ENCODE measurements around the gene KRCC1.

KRCC1 gene

DNA sequence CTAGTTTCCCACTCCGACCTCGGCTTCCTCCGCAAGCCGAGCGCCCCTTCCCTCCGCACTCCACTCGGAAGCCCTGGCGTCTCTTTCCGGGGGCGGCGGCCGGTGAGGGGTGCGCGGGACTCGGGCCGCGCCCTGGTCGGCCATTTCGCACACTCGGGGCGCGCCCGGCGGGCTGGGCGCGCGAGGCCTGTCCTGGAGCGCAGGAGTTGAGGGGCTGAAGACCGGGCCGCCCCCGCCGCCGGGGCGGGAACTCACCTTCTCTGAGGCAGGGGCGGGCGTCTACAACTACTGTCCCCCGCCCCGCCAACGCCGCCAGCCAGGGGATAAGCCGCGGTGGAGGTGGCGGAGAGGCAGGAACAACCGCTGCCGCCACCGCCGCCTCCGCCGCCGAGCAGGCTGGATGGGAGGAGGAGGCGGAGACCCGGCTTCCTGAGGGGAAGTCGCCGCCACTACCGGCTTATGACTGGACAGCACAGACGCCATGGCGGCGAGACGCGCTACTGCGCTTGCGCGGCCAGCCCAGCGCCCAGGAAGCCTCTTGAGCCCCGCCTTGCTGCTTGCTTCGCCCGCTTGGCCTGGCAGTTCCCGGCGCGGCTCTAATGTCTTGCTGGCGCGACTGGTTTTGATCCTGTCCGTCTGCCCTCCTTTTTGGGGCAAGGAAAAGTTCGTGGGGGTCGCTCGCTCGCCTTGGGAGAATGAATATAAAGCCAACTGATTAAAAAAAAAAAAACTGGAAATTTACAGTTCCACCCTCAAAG is at the start of gene KRCC1:
Gene KRCC1, minus strand, starts transcription at position 413 of the 758 bp plus-strand sequence. CDS start 27,220 bp downstream, outside the sequence.
- DNase-seq (ENCODE audit: low spot score) = peak; percentile 96

- DNase-seq (ENCODE audit: low spot score) = no peak
Observed at GRCh38 chr2:88100489-88100858, 44.9 kb upstream of the KRCC1 start.

- no peak for DNase-seq (ENCODE audit: low spot score)
Observed at GRCh38 chr2:88099798-88100488, 44.4 kb upstream of the KRCC1 start.

- no peak for DNase-seq (ENCODE audit: low spot score)
Observed at GRCh38 chr2:88098558-88098900, 42.9 kb upstream of the KRCC1 start.

GRCh38 chr2:88097891-88098557 is 42.4 kb upstream of the KRCC1 start:
- no peak for DNase-seq (ENCODE audit: low spot score)

DNA sequence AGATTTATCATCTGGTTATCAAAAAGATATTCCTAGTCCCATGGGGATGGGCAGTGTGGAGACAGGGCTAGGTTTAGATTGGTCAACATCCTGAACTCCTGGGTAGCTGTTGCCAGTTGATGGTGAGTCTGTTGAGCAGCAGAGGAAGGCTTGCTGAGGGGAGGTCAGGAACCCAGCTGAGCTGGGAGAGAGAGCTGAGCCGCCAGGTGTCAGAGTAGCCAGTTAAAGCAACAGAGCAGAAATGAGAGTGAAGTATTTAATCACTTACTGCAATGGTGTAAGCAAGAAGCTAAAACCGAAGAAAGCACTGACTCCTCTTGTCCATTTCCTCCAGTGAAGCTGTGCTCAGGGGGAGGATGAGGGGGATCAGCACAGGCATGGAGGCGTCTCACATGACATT is 41.6 kb upstream of the KRCC1 start:
- no peak for DNase-seq (ENCODE audit: low spot score)

DNA sequence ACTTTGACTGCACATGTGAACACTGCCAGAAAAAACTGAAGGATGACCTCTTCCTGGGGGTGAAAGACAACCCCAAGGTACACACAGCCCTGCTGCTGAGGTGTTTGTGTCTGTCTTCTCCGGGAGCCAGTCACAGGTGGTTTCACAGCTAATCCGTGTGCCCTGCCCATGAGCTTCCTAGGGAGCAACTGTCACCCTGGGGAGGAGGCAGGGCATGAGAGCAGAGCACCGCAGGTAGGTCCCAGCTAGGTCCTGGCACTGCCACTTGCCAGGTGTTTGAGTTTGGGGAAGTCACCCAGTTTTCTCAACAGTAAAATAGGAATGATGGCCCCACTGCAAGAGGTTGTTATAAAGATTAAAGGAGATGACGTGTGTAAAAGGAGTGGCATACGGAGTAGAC is 41.1 kb upstream of the KRCC1 start:
- no peak for DNase-seq (ENCODE audit: low spot score)

- no peak for DNase-seq (ENCODE audit: low spot score)
Observed at GRCh38 chr2:88095022-88095421, 39.4 kb upstream of the KRCC1 start.

GRCh38 chr2:88092773-88093172 is 37.2 kb upstream of the KRCC1 start:
- DNase-seq (ENCODE audit: low spot score) = no peak

- no peak for DNase-seq (ENCODE audit: low spot score)
Observed at GRCh38 chr2:88091943-88092342, 36.4 kb upstream of the KRCC1 start.

DNA sequence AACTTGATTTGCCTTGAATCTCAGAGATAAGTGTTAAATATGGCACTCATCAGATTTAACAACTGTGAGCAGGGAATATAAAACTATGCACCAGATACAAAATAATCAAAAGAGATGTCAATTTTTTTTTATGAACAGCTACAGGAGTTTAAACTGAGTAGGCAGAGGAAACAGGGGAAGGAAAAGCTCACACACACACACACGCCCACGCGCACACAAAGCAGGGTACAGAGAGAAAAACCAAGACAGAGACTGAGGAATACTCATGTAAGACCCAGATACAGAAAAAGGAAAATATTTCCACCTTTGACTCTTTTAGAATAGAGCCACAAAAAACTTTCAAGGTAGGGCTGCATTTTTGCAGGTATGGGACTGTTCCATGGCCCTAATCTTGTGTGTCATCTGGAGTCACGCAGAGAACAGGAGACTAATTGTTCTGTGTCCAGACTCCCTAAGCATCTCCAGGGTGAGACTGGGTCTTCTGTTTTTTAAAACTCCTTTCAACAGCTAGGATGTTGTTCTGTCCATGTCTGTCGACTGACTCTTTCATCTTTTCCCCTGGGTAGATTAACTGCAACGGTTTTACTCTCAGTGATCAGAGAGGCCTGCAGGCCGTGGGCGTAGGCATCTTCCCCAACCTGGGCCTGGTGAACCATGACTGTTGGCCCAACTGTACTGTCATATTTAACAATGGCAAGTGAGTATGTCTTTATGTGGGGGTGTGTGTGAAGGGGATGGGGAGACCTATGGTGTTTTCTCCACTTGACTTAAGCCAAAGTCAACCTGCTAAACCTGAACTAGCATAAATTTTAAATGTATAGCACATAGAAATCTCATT is 35.1 kb upstream of the KRCC1 start:
- DNase-seq (ENCODE audit: low spot score) = no peak

GRCh38 chr2:88088999-88089398 is 33.4 kb upstream of the KRCC1 start:
- no peak for DNase-seq (ENCODE audit: low spot score)

GRCh38 chr2:88087763-88088162 is 32.2 kb upstream of the KRCC1 start:
- no peak for DNase-seq (ENCODE audit: low spot score)

DNA sequence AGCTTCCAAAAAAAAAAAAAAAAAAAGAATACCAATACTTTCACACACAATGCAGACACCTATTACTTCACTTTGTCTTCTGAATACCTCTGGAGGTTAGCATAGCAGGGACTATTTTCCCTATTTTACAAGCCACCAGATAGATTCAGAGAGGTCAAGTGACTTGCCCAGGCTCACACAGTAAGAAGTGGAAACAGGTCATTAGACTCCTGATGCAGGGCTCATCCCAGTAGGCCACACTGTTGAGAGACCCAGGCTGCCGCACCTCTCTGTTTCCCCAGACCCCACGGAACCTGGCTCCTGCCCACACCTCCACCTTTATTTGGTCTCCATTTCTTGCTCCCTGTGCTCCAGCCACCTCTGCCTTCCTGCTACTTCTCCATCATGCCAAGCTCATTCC is 31.5 kb upstream of the KRCC1 start:
- no peak for DNase-seq (ENCODE audit: low spot score)

DNA sequence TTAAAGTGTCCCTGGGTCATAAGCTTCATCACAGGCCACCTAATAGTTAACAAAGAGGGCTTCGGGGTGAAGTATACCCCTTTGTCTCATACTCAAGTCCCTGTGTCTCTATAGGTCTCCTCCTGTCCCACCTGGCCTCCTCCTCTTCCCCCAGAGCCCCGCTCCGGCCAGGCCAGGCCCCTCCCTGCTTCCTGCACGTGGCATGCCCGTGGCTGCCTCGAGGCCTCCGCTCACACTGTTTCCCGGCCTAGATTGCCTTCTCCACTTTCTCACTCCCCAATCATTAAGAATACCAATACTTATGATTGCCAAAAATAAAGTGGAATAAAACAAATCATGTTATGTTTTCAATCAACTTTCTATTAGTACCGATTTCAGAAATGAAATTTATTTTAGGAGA is 30.8 kb upstream of the KRCC1 start:
- no peak for DNase-seq (ENCODE audit: low spot score)

DNA sequence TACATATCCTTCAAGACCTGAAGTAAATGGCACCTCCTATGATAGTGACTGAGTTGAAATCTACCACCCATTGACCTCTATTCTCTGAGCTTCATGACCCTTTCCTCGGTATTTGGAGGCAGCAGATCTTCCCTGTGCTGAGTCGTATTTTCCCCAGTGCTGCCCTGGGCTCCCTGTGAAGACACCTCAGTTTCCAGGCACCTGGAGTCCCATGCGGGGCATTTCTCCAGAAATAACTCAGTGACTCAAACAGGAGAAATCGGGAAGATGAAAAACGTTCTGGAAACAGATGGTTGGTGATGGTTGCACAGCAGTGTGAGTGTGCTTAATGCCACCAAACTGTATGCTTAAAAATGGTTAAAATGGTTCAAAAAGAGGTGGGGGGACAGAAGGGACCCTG is 30.0 kb upstream of the KRCC1 start:
- no peak for DNase-seq (ENCODE audit: low spot score)

DNA sequence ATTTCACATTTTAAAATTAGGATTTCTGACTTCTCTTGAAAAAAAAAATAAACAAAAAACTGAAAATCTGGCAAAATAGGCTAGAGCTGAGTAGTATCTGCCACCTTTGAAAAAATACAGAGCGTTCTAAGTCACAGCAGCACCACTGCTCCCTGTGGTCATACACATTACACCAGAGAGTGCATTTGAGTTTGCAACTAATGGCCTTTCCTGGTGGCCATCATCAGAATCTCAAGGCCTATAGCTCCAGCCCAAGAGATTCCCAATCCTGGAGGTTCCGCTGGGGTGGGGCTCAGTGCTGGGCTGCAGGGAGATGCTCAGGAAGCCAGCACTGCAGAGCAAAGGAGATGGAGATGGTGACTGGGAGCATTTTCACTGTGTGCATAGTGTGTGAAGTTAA is 29.5 kb upstream of the KRCC1 start:
- no peak for DNase-seq (ENCODE audit: low spot score)

GRCh38 chr2:88082781-88083180 is 27.2 kb upstream of the KRCC1 start:
- no peak for DNase-seq (ENCODE audit: low spot score)

DNA sequence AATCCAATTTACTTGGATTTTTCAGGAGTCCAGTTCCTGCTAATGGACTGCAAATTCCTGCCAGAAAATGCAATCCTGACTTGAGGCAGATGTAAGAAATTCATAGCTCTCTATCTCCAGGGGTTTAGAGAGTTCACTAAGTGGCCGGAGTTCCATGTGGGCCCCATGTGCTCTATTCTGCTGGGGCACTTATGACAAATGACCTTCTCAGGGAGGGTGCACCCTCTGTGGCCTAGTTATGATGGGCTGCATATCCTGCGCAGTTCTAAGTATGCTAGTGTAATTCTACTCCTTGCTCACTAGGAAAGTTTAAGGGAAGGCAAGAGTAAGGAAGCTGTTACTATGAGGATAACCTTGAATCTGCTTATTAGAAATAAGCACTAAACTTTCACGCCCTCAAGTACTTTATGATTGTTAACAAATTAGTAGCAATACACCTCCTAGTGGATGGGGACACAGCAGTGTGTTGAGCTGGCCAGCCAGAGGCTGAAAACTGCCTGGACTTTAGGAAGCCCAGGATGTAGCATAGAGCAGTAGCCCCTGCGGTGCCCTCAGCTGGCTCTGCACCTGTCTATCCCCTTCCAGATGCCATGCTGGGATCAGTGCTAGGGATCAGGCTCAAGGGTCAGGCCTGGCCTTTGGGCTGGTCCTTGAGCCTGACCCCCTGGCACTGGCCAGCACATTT is 26.5 kb upstream of the KRCC1 start:
- DNase-seq (ENCODE audit: low spot score) = no peak

- DNase-seq (ENCODE audit: low spot score) = no peak
Observed at GRCh38 chr2:88080545-88080944, 25.0 kb upstream of the KRCC1 start.

GRCh38 chr2:88078643-88079172 is 23.1 kb upstream of the KRCC1 start:
- no peak for DNase-seq (ENCODE audit: low spot score)

GRCh38 chr2:88077080-88077479 is 21.5 kb upstream of the KRCC1 start:
- no peak for DNase-seq (ENCODE audit: low spot score)
